GM15510 (cell line): ENCODE data around the gene PARP14.

ENCODE experiments used
- POLR2A ChIP-seq: IDR thresholded peaks from 3 replicates; pipeline ENCODE4 v1.6.1; 2011; ENCODE audit warnings: borderline replicate concordance; ENCODE audit not compliant: insufficient read length; ENCODE audit errors: extremely low read depth

PARP14 gene

GRCh38 chr3:122680475-122681283 is at the start of gene PARP14:
TSS of gene PARP14 (plus strand) at chr3:122680839. CDS start at chr3:122680884, 45 bp downstream.
- peak; percentile 80 for TF ChIP-seq POLR2A

GRCh38 chr3:122635789-122636188 is 44.9 kb upstream of the PARP14 start:
- no peak for TF ChIP-seq POLR2A

GRCh38 chr3:122636697-122637096 is 43.9 kb upstream of the PARP14 start:
- TF ChIP-seq POLR2A, result no peak

GRCh38 chr3:122640437-122640999 is 40.1 kb upstream of the PARP14 start:
- TF ChIP-seq POLR2A, result no peak

- TF ChIP-seq POLR2A, result no peak
These were observed 37.7 kb upstream of the PARP14 start for GRCh38 chr3:122642935-122643334.

GRCh38 chr3:122646146-122646988 is 34.3 kb upstream of the PARP14 start:
- no peak for TF ChIP-seq POLR2A

- no peak for TF ChIP-seq POLR2A
These were observed 20.2 kb upstream of the PARP14 start for GRCh38 chr3:122660297-122660974.

GRCh38 chr3:122661633-122662032 is 19.0 kb upstream of the PARP14 start:
- TF ChIP-seq POLR2A, result no peak

GRCh38 chr3:122662505-122662904 is 18.1 kb upstream of the PARP14 start:
- no peak for TF ChIP-seq POLR2A

- no peak for TF ChIP-seq POLR2A
These were observed 15.3 kb upstream of the PARP14 start for GRCh38 chr3:122665226-122665786.

- TF ChIP-seq POLR2A, result no peak
These were observed 14.8 kb upstream of the PARP14 start for GRCh38 chr3:122665881-122666280.

GRCh38 chr3:122668930-122669730 is 11.5 kb upstream of the PARP14 start:
- TF ChIP-seq POLR2A, result no peak

GRCh38 chr3:122671553-122671952 is 9.1 kb upstream of the PARP14 start:
- TF ChIP-seq POLR2A, result no peak

GRCh38 chr3:122674339-122674738 is 6.3 kb upstream of the PARP14 start:
- TF ChIP-seq POLR2A, result no peak
